ENCODE results near the gene HSPBP1. TPM values are rescaled to one million over a fixed set of nuclear protein-coding genes. Genes with fewer than 3 reads are reported as not detected.

The HSPBP1 gene
- total RNA-seq, 1 donor = 7.9 TPM

GRCh38 chr19:55212447-55212846, 67.5 kb downstream of the HSPBP1 start:
- no peaks in the 10 kb centered on the region for H3K9me3 ChIP-seq (ENCODE audit: low read depth, low read length)
- no peak overlapping the region for H3K4me3 ChIP-seq (ENCODE audit: low read length)
- no peaks in the 10 kb centered on the region for H3K27me3 ChIP-seq (ENCODE audit: insufficient read depth, low read length)
- H3K4me1 ChIP-seq (ENCODE audit: insufficient read depth, low read length) = peaks cover 12% of the 10 kb centered on the region

Other genes with a start within 250 kb of the HSPBP1 start
- 3.3 TPM for gene GP6, start 241.8 kb downstream of the HSPBP1 start, total RNA-seq
- 6.8 TPM for gene RDH13, start 217.0 kb downstream of the HSPBP1 start, total RNA-seq
- 0.84 TPM for gene EPS8L1, start 204.2 kb downstream of the HSPBP1 start, total RNA-seq
- 45.8 TPM for gene PPP1R12C, start 162.5 kb downstream of the HSPBP1 start, total RNA-seq
- gene TNNT1, start 130.9 kb downstream of the HSPBP1 start, total RNA-seq = 9.7 TPM
- gene TNNI3, start 122.4 kb downstream of the HSPBP1 start, total RNA-seq = not detected
- gene DNAAF3, start 113.5 kb downstream of the HSPBP1 start, total RNA-seq = 0.52 TPM
- 0.63 TPM for gene SYT5, start 99.8 kb downstream of the HSPBP1 start, total RNA-seq
- not detected for gene PTPRH, start 70.6 kb downstream of the HSPBP1 start, total RNA-seq
- gene TMEM86B, start 51.3 kb downstream of the HSPBP1 start, total RNA-seq = 2.0 TPM
- 62.5 TPM for gene PPP6R1, start 21.1 kb downstream of the HSPBP1 start, total RNA-seq
- 0.52 TPM for gene BRSK1, start 3.9 kb upstream of the HSPBP1 start, total RNA-seq
- gene TMEM150B, start 45.2 kb upstream of the HSPBP1 start, total RNA-seq = 2.0 TPM
- 14.3 TPM for gene KMT5C, start 59.8 kb upstream of the HSPBP1 start, total RNA-seq
- gene COX6B2, start 74.6 kb upstream of the HSPBP1 start, total RNA-seq = not detected
- not detected for gene GARIN5B, start 83.2 kb upstream of the HSPBP1 start, total RNA-seq
- gene IL11, start 90.4 kb upstream of the HSPBP1 start, total RNA-seq = 0.10 TPM
- not detected for gene TMEM190, start 96.7 kb upstream of the HSPBP1 start, total RNA-seq
- 1.9 TPM for gene TMEM238, start 104.2 kb upstream of the HSPBP1 start, total RNA-seq
- gene RPL28, start 105.8 kb upstream of the HSPBP1 start, total RNA-seq = 605 TPM
- gene UBE2S, start 127.7 kb upstream of the HSPBP1 start, total RNA-seq = 20.7 TPM
- gene SHISA7, start 163.2 kb upstream of the HSPBP1 start, total RNA-seq = not detected
- 4.5 TPM for gene ISOC2, start 181.5 kb upstream of the HSPBP1 start, total RNA-seq
- gene C19orf85, start 184.6 kb upstream of the HSPBP1 start, total RNA-seq = not detected
- gene ZNF628, start 196.5 kb upstream of the HSPBP1 start, total RNA-seq = 3.5 TPM
- gene NAT14, start 205.1 kb upstream of the HSPBP1 start, total RNA-seq = 1.9 TPM
- 0.10 TPM for gene SSC5D, start 208.3 kb upstream of the HSPBP1 start, total RNA-seq